Ectodermal cell (in vitro differentiated cells): ENCODE data around the gene AGPAT1. TPM values are rescaled to one million over a fixed set of nuclear protein-coding genes. Genes with fewer than 3 reads are reported as not detected.

Experiments
- H3K27ac ChIP-seq: 2 replicates; pipeline ENCODE4 v1.7.0; 2013; ENCODE audit warnings: mild to moderate bottlenecking, low read depth, low read length; ENCODE audit not compliant: insufficient read depth, poor library complexity, severe bottlenecking
- H3K27me3 ChIP-seq: 2 replicates; pipeline ENCODE4 v1.7.0; 2013; ENCODE audit warnings: mild to moderate bottlenecking, low read length; ENCODE audit not compliant: insufficient read depth, control insufficient read depth, poor library complexity, severe bottlenecking
- H3K36me3 ChIP-seq: one replicate; pipeline ENCODE4 v1.7.0; 2013; ENCODE audit warnings: low read length; ENCODE audit not compliant: control insufficient read depth, insufficient read depth
- H3K4me1 ChIP-seq: one replicate; pipeline ENCODE4 v1.7.0; 2013; ENCODE audit warnings: low read length; ENCODE audit not compliant: control insufficient read depth, insufficient read depth
- H3K4me3 ChIP-seq: 2 replicates; pipeline ENCODE4 v1.7.0; 2013; ENCODE audit warnings: low read depth, low read length, control low read depth; ENCODE audit not compliant: insufficient read depth
- H3K9me3 ChIP-seq: 2 replicates; pipeline ENCODE4 v1.7.0; 2013; ENCODE audit warnings: mild to moderate bottlenecking, low read length, moderate library complexity; ENCODE audit not compliant: control insufficient read depth
- WGBS, 2 experiments: methylation state at CpG; one replicate each; pipeline ENCODE4 v1.1.7; 2013; ENCODE audit warnings: missing lambda C conversion rate in 2 of 2; 5-methylcytosine and 5-hydroxymethylcytosine counted together
- polyA plus RNA-seq, 4 experiments: library from polyadenylated mRNA; stranded (reverse); fragments of 50-300 nt; gene quantifications; one replicate each; pipeline ENCODE4 v1.2.3, GENCODE V29; 2013

AGPAT1 gene
- 152 TPM for polyA plus RNA-seq (2013, experiment 1 of 4)
- 151 TPM for polyA plus RNA-seq (2013, experiment 2 of 4)
- 114 TPM for polyA plus RNA-seq (2013, experiment 3 of 4)
- polyA plus RNA-seq (2013, experiment 4 of 4) = 136 TPM

GRCh38 chr6:32175711-32176475, at the start of gene AGPAT1:
TSS of gene AGPAT1 (minus strand) at chr6:32176084. CDS start at chr6:32171496, 4,588 bp downstream.
- H3K27me3 ChIP-seq = no peaks in the 10 kb centered on the region
- peak within 1 kb of the TSS; percentile 99 for H3K27ac ChIP-seq
- 1 to 2% methylated on average over 26 to 27 of the region's 27 CpGs for WGBS, 2 experiments
- H3K9me3 ChIP-seq = no peaks in the 10 kb centered on the region
- peaks cover 6% of the 10 kb centered on the region for H3K36me3 ChIP-seq
- H3K4me1 ChIP-seq = peaks cover 25% of the 10 kb centered on the region
- H3K4me3 ChIP-seq = peak within 1 kb of the TSS; percentile 98

- H3K9me3 ChIP-seq = no peaks in the 10 kb centered on the region
- WGBS, 2 experiments = 87% methylated on average over 2 of the region's 2 CpGs
- no peaks in the 10 kb centered on the region for H3K36me3 ChIP-seq
- H3K27me3 ChIP-seq = no peaks in the 10 kb centered on the region
- H3K27ac ChIP-seq = no peak overlapping the region
- H3K4me1 ChIP-seq = no peaks in the 10 kb centered on the region
- no peak overlapping the region for H3K4me3 ChIP-seq
Measured at GRCh38 chr6:32224696-32225095, 48.8 kb upstream of the AGPAT1 start.

GRCh38 chr6:32223258-32224235, 47.7 kb upstream of the AGPAT1 start, which contains the start of gene NOTCH4:
TSS of gene NOTCH4 (minus strand) at chr6:32224067. CDS start at chr6:32223928, 139 bp downstream.
- H3K27me3 ChIP-seq = no peaks in the 10 kb centered on the region
- WGBS, 2 experiments = 69 to 73% methylated on average over 20 of the region's 20 CpGs
- H3K4me1 ChIP-seq = no peaks in the 10 kb centered on the region
- no peaks in the 10 kb centered on the region for H3K36me3 ChIP-seq
- H3K27ac ChIP-seq = no peak within 1 kb of the TSS
- H3K4me3 ChIP-seq = no peak within 1 kb of the TSS
- H3K9me3 ChIP-seq = no peaks in the 10 kb centered on the region

- Histone ChIP-seq H3K9me3 (no peaks in the 10 kb centered on the region), H3K36me3 (no peaks in the 10 kb centered on the region), H3K4me1 (no peaks in the 10 kb centered on the region), H3K27ac (no peak overlapping the region), H3K27me3 (no peaks in the 10 kb centered on the region), H3K4me3 (no peak overlapping the region)
- whole genome bisulfite sequencing, 2 experiments = 93% methylated on average over 8 of the region's 8 CpGs
Measured at GRCh38 chr6:32222333-32223230, 46.7 kb upstream of the AGPAT1 start.

- WGBS, 2 experiments = 83 to 91% methylated on average over 4 of the region's 4 CpGs
- Histone ChIP-seq H3K27ac (no peak overlapping the region), H3K4me1 (no peaks in the 10 kb centered on the region), H3K27me3 (no peaks in the 10 kb centered on the region), H3K4me3 (no peak overlapping the region), H3K36me3 (no peaks in the 10 kb centered on the region), H3K9me3 (no peaks in the 10 kb centered on the region)
Measured at GRCh38 chr6:32220021-32220420, 44.1 kb upstream of the AGPAT1 start.

- Histone ChIP-seq H3K4me1 (no peaks in the 10 kb centered on the region), H3K27ac (no peak overlapping the region), H3K9me3 (no peaks in the 10 kb centered on the region), H3K4me3 (no peak overlapping the region), H3K27me3 (no peaks in the 10 kb centered on the region), H3K36me3 (no peaks in the 10 kb centered on the region)
- 85% methylated on average over 7 of the region's 7 CpGs for WGBS, 2 experiments
Measured at GRCh38 chr6:32218167-32218566, 42.3 kb upstream of the AGPAT1 start.

DNA sequence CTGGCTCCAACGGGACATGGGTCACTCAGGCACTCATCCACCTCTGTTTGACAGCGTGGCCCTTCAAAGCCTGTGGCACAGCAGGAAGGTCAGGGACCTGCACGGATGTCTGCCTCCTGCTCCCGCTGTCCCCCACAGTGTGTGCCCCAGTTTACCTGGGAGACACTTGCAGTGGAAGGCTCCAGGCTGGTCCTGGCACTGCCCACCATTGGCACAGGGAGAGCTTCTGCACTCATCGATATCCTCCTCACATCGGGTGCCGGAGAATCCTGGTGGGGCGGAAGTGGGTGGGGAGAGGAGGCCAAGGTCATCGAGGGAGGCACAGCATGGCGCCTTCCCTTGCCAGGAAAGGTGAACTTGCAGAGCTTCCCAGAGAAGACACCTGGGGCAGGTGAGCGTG, 41.1 kb upstream of the AGPAT1 start:
- WGBS, 2 experiments = 93 to 94% methylated on average over 11 of the region's 11 CpGs

GRCh38 chr6:32216285-32216684, 40.4 kb upstream of the AGPAT1 start:
- Histone ChIP-seq H3K4me3 (no peak overlapping the region), H3K9me3 (no peaks in the 10 kb centered on the region), H3K27me3 (no peaks in the 10 kb centered on the region), H3K27ac (no peak overlapping the region), H3K4me1 (no peaks in the 10 kb centered on the region), H3K36me3 (no peaks in the 10 kb centered on the region)
- 87 to 91% methylated on average over 10 of the region's 10 CpGs for WGBS, 2 experiments

More for the DNA sequence above, 41.1 kb upstream of the AGPAT1 start:
- Histone ChIP-seq H3K27ac (no peak overlapping the region), H3K27me3 (no peaks in the 10 kb centered on the region), H3K9me3 (no peaks in the 10 kb centered on the region), H3K4me3 (no peak overlapping the region), H3K36me3 (no peaks in the 10 kb centered on the region), H3K4me1 (no peaks in the 10 kb centered on the region)

DNA sequence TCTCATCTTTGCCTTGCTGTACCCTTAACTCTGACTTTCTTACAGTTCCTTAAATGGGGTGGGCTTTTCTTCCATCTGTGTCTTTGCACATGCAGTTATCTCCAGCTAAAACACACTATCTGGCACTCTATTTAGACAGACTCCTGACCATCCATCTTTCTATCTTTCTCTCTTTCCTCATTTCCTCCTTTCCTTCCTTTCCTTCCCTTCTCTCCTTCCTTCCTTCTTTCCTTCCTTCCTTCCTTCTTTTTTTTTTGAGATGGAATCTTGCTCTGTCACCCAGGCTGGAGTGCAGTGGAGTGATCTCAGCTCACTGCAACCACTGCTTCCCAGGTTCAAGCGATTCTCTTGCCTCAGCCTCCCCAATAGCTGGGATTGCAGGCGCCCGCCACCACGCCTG, 39.7 kb upstream of the AGPAT1 start:
- Histone ChIP-seq H3K36me3 (no peaks in the 10 kb centered on the region), H3K27ac (no peak overlapping the region), H3K9me3 (no peaks in the 10 kb centered on the region), H3K4me1 (no peaks in the 10 kb centered on the region), H3K4me3 (no peak overlapping the region), H3K27me3 (no peaks in the 10 kb centered on the region)
- WGBS, 2 experiments = 84 to 93% methylated on average over 4 of the region's 4 CpGs
